Small intestine (tissue), 16 donors: ENCODE data around the gene SH3GL1. TPM values are rescaled to one million over a fixed set of nuclear protein-coding genes. Genes with fewer than 3 reads are reported as not detected.

Source experiments
- DNase-seq, 2 donors: peaks; one replicate each; pipeline versions ENCODE4 v3.0.0 to v3.0.0-alpha.2; 2013
- FAIRE-seq: peaks from 2 replicates; lab custom pipeline; 2012; peaks lifted over from hg19 to GRCh38; lab: Jason Lieb, UNC
- H3K27ac ChIP-seq, 3 donors: one replicate each; pipeline ENCODE4 v1.5.1; 2013; ENCODE audit warnings: low read length in 2 of 3, mild to moderate bottlenecking in 2 of 3, control low read depth in 1 of 3, inconsistent platforms in 1 of 3, low read depth in 1 of 3, moderate library complexity in 1 of 3
- H3K27me3 ChIP-seq, 3 donors: one replicate each; pipeline ENCODE4 v1.6.1; 2013; ENCODE audit warnings: low read length in 3 of 3, inconsistent platforms in 1 of 3; ENCODE audit not compliant: control insufficient read depth in 3 of 3, insufficient read depth in 3 of 3
- H3K36me3 ChIP-seq, 3 donors: one replicate each; pipeline ENCODE4 v1.6.1; 2013; ENCODE audit warnings: low read length in 3 of 3, inconsistent platforms in 1 of 3, low read depth in 1 of 3, mild to moderate bottlenecking in 1 of 3, moderate library complexity in 1 of 3; ENCODE audit not compliant: control insufficient read depth in 3 of 3, insufficient read depth in 2 of 3
- H3K4me1 ChIP-seq, 3 donors: one replicate each; pipeline ENCODE4 v1.6.1; 2013; ENCODE audit warnings: low read length in 2 of 3, inconsistent platforms in 1 of 3, low read depth in 1 of 3, mild to moderate bottlenecking in 1 of 3, moderate library complexity in 1 of 3; ENCODE audit not compliant: control insufficient read depth in 3 of 3, insufficient read depth in 2 of 3
- H3K4me3 ChIP-seq, 3 donors: one replicate each; pipeline ENCODE4 v1.5.1; 2013; ENCODE audit warnings: low read length in 3 of 3, control low read depth in 1 of 3, inconsistent platforms in 1 of 3, low read depth in 1 of 3, mild to moderate bottlenecking in 1 of 3, moderate library complexity in 1 of 3
- H3K9me3 ChIP-seq, 2 donors: one replicate each; pipeline ENCODE4 v1.6.1; 2013; ENCODE audit warnings: low read depth in 1 of 2, low read length in 1 of 2; ENCODE audit not compliant: control insufficient read depth in 2 of 2, insufficient read depth in 1 of 2
- WGBS, 3 donors: extraction: QIAGEN DNeasy Blood & Tissue Kit; methylation state at CpG; one replicate each; pipeline ENCODE4 v1.1.7; 2013; 5-methylcytosine and 5-hydroxymethylcytosine counted together
- long read RNA-seq, 10 donors: transcript quantifications; one replicate each; lab custom pipeline, GENCODE V29; 2026
- polyA plus RNA-seq, 4 donors: library from polyadenylated mRNA; stranded (reverse) in 3 of 4; unstranded in 1 of 4; fragments of 200-250 nt in 3 of 4; fragments of 120-200 nt in 1 of 4; gene quantifications; one replicate each; pipeline versions ENCODE4 v1.2.1 to v1.2.3, GENCODE V29; 2013
- donor health status: healthy with polysubstance abuse.
- donor health status: control.
- donor health status: control.
- donor health status: Bipolar disorder and iron deficiency.
- donor health status: healthy.

SH3GL1 gene, protein sequence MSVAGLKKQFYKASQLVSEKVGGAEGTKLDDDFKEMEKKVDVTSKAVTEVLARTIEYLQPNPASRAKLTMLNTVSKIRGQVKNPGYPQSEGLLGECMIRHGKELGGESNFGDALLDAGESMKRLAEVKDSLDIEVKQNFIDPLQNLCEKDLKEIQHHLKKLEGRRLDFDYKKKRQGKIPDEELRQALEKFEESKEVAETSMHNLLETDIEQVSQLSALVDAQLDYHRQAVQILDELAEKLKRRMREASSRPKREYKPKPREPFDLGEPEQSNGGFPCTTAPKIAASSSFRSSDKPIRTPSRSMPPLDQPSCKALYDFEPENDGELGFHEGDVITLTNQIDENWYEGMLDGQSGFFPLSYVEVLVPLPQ
- 100 to 1,000 TPM in 3 of 4 donors, 10 to 100 TPM in 1; 64.9 to 132 (median 104) TPM for polyA plus RNA-seq
- long read RNA-seq, donor 1 = 0 reads
- long read RNA-seq, donor 2, transcript SH3GL1-201 (10 exons, 2,516 nt) = major isoform, 13 of 13 reads
- long read RNA-seq, donor 2, partial matches to known transcripts = 0 of 13 reads
- long read RNA-seq, donor 2, other reads (novel, unspliced or antisense) = 0 of 13 reads
- long read RNA-seq, donor 3, transcript SH3GL1-201 (10 exons, 2,516 nt) = major isoform, 22 of 27 reads
- long read RNA-seq, donor 3, partial matches to known transcripts = 5 of 27 reads
- long read RNA-seq, donor 3, other reads (novel, unspliced or antisense) = 0 of 27 reads
- long read RNA-seq, donor 4 = 0 reads
- long read RNA-seq, donor 5, transcript SH3GL1-201 (10 exons, 2,516 nt) = major isoform, 6 of 6 reads
- long read RNA-seq, donor 5, partial matches to known transcripts = 0 of 6 reads
- long read RNA-seq, donor 5, other reads (novel, unspliced or antisense) = 0 of 6 reads
- long read RNA-seq, donor 6, transcript SH3GL1-201 (10 exons, 2,516 nt) = major isoform, 25 of 25 reads
- long read RNA-seq, donor 6, partial matches to known transcripts = 0 of 25 reads
- long read RNA-seq, donor 6, other reads (novel, unspliced or antisense) = 0 of 25 reads
- long read RNA-seq, donor 7, transcript SH3GL1-201 (10 exons, 2,516 nt) = major isoform, 19 of 19 reads
- long read RNA-seq, donor 7, partial matches to known transcripts = 0 of 19 reads
- long read RNA-seq, donor 7, other reads (novel, unspliced or antisense) = 0 of 19 reads
- long read RNA-seq, donor 8, partial matches to known transcripts = 0 of 1 reads
- long read RNA-seq, donor 8, other reads (novel, unspliced or antisense) = 0 of 1 reads
- long read RNA-seq, donor 9, transcript SH3GL1-201 (10 exons, 2,516 nt) = major isoform, 6 of 6 reads
- long read RNA-seq, donor 9, partial matches to known transcripts = 0 of 6 reads
- long read RNA-seq, donor 9, other reads (novel, unspliced or antisense) = 0 of 6 reads
- long read RNA-seq, donor 10, transcript SH3GL1-201 (10 exons, 2,516 nt) = major isoform, 18 of 18 reads
- long read RNA-seq, donor 10, partial matches to known transcripts = 0 of 18 reads
- long read RNA-seq, donor 10, other reads (novel, unspliced or antisense) = 0 of 18 reads

GRCh38 chr19:4400135-4400936 lies at the start of gene SH3GL1:
Gene SH3GL1, minus strand, starts transcription at chr19:4400547. Its CDS starts 179 bp downstream, at chr19:4400368.
- 0 to 1% (median 0%) methylated on average over 47 to 90 of the region's 90 CpGs for WGBS, 3 donors
- DNase-seq (peak; percentile 94 to 95), FAIRE-seq (no peak)
- H3K36me3 ChIP-seq = peaks cover 0 to 34% (median 0%) of the 10 kb centered on the region in 3 donors
- no peaks in the 10 kb centered on the region for H3K9me3 ChIP-seq
- H3K4me3 ChIP-seq = peak within 1 kb of the TSS; percentile 84 to 89 (median 87)
- H3K27me3 ChIP-seq = no peaks in the 10 kb centered on the region
- peak within 1 kb of the TSS; percentile 86 to 96 (median 90) for H3K27ac ChIP-seq
- H3K4me1 ChIP-seq = peaks cover 0 to 39% (median 0%) of the 10 kb centered on the region in 3 donors

- no peak overlapping the region for H3K27ac ChIP-seq
These were observed 49.3 kb upstream of the SH3GL1 start for GRCh38 chr19:4449639-4450028.

GRCh38 chr19:4449022-4449638 lies 48.8 kb upstream of the SH3GL1 start:
- DNase-seq (no peak), FAIRE-seq (no peak)
- H3K4me3 ChIP-seq = no peak overlapping the region
- no peaks in the 10 kb centered on the region for H3K4me1 ChIP-seq
- WGBS, 3 donors = 83 to 84% (median 84%) methylated on average over 23 to 24 of the region's 24 CpGs
- H3K9me3 ChIP-seq = no peaks in the 10 kb centered on the region
- no peaks in the 10 kb centered on the region for H3K27me3 ChIP-seq
- H3K36me3 ChIP-seq = peaks cover 26 to 99% (median 37%) of the 10 kb centered on the region in 3 donors
- H3K27ac ChIP-seq = no peak overlapping the region

More at GRCh38 chr19:4449639-4450028, 49.3 kb upstream of the SH3GL1 start:
- Histone ChIP-seq H3K4me1 (no peaks in the 10 kb centered on the region), H3K27me3 (no peaks in the 10 kb centered on the region), H3K36me3 (peaks cover 26 to 99% (median 37%) of the 10 kb centered on the region in 3 donors), H3K4me3 (no peak overlapping the region), H3K9me3 (no peaks in the 10 kb centered on the region)
- FAIRE-seq (no peak), DNase-seq (no peak)
- WGBS, 3 donors = 90 to 96% (median 95%) methylated on average over 9 of the region's 9 CpGs

DNA sequence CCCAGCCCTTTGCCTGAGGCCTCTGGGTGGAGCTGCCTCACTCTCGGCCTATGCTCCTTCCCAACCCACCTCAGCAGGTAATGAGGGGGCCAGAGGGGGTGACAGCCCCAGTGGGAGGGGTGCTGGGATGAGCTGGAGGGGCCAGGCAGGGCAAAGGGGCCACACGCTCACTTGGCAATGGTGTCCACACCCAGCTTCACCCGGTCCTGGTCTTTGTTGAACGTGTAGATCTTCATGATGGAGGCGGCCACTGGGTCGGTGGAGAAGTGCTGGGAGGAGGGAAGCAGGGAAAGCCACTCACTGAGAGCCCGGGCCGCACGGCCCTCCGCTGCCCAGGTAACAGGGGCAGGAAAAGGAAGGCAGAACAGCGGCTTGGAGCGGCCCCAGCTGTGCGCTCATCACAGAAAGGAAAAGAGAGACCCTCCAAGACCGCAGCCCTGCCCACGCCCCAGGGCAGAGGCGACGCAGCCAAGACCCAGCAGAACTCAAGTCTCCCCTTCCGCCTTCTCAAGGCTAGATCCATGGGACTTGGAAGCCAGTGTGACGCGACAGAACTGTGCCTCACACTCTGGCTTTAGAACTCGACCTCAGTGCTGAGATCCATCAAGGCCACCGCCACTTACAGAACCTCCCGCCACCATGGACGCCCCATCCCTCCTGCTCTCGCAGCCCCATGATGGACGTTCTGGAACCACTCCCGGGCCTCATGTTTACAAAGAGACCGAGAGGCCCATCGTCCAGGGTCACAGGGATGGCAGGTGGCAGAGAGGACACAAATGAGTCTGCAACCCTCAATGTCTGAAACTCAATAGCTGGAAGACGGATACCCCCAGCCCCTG lies 48.0 kb upstream of the SH3GL1 start:
- Histone ChIP-seq H3K4me1 (no peaks in the 10 kb centered on the region), H3K27ac (no peak overlapping the region), H3K36me3 (peaks cover 21 to 99% (median 31%) of the 10 kb centered on the region in 3 donors), H3K4me3 (no peak overlapping the region), H3K9me3 (no peaks in the 10 kb centered on the region), H3K27me3 (no peaks in the 10 kb centered on the region)
- 80 to 84% (median 83%) methylated on average over 29 to 30 of the region's 30 CpGs for WGBS, 3 donors
- FAIRE-seq (no peak), DNase-seq (no peak)

DNA sequence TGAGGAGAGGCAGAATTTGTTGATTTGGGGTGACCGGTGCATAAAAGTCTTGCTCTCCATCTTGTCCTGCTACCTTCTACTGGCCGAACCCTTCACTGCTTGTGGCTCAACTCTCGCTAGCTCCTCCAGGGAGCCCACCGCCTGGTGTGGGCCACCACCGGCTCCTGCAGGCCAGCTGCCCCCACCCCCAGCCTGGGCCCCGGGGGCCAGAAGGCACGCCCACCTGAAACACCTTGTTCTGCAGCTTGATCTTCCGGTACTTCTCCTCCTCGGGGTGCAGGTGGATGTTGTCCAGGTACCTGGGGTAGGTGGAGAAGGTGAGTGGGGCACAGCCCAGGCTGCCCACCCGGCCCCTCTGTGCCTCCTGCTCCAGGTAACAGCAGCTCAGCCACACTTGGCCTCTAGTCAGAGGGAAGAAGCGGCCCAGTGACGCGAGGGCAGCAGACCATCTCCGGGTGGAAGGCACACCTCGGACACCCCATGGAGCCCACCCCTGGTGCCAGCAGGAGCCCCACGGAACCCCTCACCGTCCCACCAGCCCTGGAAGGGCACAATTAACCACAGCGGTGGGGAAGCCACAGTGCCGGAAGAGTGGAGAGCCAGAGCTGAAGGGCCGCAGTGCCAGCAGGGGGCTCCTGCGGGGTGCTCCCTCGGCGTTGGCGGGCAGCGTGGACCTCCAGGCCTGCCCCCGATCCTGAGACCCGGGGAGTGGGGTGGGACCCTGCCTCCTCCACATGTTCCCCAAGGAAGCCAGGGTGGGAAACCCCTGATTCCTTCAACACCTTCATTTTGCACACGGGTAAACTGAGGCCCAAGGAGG lies 47.2 kb upstream of the SH3GL1 start:
- Histone ChIP-seq H3K27ac (no peak overlapping the region), H3K4me3 (no peak overlapping the region), H3K27me3 (no peaks in the 10 kb centered on the region), H3K36me3 (peaks cover 21 to 98% (median 28%) of the 10 kb centered on the region in 3 donors), H3K9me3 (no peaks in the 10 kb centered on the region), H3K4me1 (no peaks in the 10 kb centered on the region)
- WGBS, 3 donors = 87 to 92% (median 89%) methylated on average over 24 to 28 of the region's 28 CpGs
- no peak for FAIRE-seq
- no peak for DNase-seq

DNA sequence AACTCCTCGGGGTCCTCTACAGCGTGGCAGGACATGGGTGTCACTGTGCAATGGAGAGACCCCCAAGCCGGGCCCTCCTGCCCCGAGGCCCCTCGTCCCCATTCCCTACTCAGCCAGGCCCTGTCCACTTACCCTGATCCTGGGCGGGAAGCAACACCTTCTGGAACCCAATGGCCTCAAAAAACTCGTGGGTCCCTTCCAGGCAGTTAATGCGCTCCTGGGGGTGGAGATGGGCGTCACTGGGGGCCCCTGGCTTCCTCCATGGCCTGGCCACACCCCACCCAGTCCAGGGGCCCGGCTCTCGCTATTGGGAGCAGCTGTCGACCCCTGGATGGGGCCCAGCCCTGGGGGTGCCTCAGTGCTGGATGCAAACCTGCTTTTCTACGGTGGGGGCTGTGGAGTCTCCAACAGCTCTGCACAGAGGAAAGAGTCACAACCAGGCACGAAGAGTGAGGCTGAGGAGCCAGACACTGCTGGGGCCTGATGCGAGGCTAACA lies 46.4 kb upstream of the SH3GL1 start:
- DNase-seq = no peak
- no peaks in the 10 kb centered on the region for H3K27me3 ChIP-seq
- H3K9me3 ChIP-seq = no peaks in the 10 kb centered on the region
- H3K27ac ChIP-seq = no peak overlapping the region
- FAIRE-seq = no peak
- WGBS, 3 donors = 78 to 82% (median 79%) methylated on average over 15 of the region's 15 CpGs
- no peak overlapping the region for H3K4me3 ChIP-seq
- H3K4me1 ChIP-seq = no peaks in the 10 kb centered on the region
- peaks cover 21 to 98% (median 25%) of the 10 kb centered on the region in 3 donors for H3K36me3 ChIP-seq
